Activated CD4-positive, CD25-positive, alpha-beta regulatory T cell treated with anti-CD3 and anti-CD28 coated beads, Interleukin-2, amount 50 U/mL, for 16 hours (primary cell): Measurements from ENCODE around the gene CFAP73.
A peak's percentile ranks its signal among the peaks of the same experiment; 100 is the strongest.

ENCODE experiments used
- DNase-seq: peaks from one replicate; pipeline ENCODE4 v3.0.0-alpha.2; 2020; ENCODE audit warnings: low read depth, low spot score

CFAP73 gene

DNA sequence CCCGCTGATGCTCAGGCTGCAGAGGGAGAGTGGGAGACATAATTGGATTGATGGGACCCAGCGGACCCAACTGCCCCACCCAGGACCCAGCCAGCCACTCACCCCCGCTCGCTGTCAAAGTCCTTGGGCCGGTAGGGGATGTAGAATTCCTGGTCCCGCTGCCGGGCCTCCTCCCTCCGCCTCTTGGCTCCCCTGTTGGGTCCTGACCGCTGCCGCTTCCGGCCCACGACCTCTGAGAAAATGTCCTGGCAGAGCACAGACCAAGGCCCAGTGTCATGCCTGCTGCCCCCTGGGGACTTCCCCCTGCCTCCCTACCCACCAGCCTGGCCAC is 13.5 kb downstream of the CFAP73 start:
- DNase-seq = no peak

DNA sequence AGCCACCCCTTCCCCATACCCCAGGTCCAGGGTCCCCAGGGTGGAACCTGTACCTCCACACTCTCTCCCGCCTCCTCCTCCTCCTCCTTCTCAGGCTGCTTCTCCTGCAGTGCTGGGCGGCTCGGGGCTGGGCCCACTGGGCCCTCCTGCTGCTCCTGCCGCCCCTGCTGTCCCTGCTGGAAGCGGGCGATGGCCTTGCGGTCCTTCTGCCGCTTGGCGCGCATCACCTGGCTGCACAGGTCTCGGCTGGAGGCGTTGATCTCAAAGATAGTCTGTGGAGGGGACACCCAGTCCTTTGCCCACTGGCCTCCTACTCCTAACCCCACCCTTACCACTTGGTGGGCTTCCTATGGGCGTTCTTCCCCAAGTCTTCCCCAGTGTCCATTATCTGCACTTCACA is 14.5 kb downstream of the CFAP73 start:
- no peak for DNase-seq

DNA sequence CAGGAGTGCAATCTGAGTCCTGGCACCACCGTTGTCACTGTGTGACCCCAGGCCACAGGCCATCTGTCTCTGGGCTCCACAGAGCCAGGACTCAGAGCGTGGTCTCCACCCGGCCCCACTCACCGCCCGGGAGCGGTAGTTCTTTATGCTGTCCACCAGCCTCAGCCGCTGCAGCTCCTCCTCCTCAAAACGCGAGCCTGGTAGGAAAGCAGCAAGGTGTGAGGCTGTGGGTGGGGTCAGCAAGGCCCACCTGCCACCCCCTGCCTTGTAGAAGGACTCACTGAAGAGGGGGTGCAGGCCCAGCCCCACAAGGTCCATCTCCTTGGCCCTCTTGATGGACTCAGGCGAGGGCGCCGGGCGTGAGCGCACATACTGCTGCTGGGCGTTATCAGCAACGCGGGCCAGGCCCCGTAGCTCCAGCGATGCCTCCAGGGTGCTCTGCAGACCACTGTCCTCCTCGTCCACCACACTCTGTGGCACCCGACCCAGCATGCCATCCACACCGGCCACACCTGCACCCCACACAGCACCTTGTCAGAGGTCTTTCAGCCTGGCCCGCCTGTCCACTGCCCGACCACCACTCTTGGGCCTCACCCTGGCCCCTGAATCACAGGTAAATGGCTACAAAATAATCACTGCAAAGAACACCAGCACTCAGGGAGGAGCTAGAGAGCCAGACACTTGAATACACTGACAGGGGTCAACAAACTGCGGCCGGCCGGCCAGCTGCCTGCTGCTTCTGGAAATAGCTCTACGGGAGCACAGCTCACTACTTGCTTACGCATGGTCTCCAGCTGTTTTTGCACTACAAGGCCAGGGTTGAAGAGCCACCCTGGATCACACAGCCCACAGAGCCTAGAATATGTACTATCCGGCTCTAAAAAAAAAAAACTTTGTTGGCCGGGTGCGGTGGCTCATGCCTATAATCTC is 16.3 kb downstream of the CFAP73 start:
- DNase-seq = no peak

DNA sequence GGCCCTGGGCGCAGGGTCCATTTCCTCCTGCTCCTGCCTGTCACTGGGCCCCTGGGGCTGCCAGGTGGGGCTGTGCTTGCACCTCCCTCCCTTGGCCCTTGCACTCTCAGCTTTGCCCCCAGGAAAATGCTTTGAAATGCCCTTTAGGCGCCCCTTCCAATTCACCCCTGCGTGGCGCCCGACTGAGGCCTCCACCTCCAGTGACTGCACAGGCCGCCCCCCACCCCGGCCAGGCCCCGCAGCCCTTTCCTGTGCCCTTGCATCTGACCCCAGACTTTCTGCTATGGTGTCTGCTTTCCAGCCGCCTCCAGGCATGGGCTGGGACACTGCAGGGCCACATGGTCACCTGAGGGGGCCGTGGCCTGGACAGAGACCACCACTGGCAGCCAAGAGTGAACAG is 18.3 kb downstream of the CFAP73 start:
- DNase-seq = no peak

DNA sequence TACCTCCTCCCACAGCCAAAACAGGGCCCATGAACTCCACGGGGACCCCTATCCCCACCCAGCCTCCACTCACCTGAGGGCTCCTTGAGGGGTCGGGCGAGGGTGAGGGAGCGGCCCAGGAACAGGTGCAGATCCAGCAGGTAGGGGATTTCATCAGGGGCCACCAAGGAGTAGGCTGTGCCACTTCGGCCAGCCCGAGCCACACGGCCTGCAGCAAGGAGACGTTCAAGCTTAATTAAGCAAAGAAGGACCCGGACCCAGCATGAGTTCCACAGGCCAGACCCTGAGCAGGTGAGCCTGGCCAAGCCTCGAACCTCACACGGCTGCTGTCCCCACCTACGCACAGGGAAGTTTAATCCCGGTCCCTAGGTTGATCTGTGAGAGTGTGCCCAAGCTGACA is 20.2 kb downstream of the CFAP73 start:
- no peak for DNase-seq

DNA sequence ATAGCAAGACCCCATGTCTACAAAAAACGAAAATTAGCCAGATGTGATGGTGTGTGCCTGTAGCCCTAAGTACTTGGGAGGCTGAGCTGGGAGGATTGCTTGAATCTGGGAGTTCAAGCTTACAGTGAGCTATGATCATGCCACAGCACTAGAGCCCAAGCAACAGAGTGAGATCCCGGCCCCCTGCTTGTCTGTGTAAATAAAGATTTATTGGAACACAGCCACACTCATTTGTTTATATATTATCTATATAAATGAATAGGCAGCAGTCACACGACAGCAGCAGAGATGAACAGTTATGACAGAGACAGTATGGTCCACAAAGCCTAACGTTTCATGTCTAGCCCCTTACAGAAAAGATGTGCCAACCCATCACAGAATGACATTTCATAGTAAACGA is 20.9 kb downstream of the CFAP73 start:
- no peak for DNase-seq

DNA sequence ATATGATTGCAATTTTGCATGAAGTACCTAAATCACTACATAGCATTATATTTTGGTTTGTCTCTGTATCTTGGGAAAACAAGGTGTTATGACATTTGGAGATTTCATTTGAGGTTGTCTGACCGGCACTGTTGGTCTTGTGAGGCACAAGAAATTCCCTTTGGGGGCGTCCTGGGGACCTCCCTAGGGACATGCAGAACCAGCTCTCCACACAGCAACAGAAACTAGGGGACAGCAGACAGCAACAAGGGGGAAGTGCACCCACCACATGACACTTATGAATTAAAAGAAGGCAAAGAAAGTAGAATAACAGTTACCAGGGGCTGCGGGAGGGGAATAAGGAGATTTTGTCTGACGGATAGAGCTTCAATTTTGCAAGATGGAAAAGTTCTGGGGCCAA is 21.4 kb downstream of the CFAP73 start:
- DNase-seq = no peak

DNA sequence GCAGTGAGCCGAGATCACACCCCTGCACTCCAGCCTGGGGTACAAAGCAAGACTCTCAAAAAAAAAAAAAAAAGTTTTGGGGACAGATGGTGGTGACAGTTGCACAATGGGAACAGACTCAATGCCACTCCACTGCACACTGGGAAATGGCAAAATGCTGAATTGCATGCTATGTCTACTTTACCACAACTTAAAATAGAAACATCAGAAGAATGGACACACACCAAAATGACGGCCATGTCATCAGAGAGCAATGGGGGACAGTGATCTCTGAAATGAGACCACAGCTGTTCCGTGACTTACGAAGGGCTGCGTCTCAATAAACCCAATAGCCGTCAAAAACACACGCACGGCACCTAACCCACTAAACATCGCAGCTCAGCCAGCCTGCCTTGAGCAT is 22.0 kb downstream of the CFAP73 start:
- no peak for DNase-seq

DNA sequence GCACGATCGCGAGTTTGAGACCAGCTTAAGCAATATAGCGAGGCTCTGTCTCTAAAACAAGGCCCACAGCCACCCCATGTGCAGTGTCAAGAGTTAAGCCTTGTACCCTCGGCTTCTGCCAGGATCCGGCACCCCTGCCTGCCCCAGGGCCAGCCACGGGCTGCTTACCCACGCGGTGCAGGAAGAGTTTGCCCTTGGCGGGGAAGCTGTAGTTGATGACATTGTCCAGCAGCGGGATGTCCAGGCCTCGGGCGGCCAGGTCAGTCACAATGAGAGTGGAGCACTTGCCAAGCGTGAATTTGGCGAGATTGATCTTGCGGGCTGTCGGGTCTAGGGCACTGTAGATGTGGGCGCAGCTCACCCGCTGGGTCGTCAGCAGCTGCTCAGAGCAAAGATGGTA is 22.7 kb downstream of the CFAP73 start:
- DNase-seq = no peak

DNA sequence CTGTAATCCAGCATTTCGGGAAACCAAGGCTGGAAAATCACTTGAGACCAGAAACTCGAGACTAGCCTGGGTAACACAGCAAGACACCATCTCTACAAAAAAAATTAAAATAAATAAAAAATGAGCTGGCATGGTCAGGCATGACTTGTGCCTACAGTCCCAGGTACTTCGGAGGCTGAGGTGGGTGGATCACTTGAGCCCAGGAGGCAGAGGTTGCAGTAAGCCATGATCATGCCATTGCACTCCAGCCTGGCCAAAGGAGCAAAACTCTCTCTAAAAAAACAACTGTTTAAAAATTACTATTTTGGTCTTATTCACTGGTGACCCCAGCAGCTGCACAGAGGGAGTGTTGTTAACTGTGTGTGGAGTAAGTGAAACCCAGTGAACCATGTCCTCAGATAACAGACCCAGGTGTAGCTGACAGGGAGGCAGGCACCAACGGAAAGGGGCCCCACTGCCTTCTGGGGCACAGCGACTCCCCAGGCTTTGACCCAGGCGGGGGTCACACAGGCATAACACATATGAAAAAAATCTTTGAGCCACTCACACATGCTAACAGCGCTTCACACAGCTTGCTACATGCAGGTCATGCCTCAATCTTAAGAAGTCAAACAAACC is 23.7 kb downstream of the CFAP73 start:
- no peak for DNase-seq

DNA sequence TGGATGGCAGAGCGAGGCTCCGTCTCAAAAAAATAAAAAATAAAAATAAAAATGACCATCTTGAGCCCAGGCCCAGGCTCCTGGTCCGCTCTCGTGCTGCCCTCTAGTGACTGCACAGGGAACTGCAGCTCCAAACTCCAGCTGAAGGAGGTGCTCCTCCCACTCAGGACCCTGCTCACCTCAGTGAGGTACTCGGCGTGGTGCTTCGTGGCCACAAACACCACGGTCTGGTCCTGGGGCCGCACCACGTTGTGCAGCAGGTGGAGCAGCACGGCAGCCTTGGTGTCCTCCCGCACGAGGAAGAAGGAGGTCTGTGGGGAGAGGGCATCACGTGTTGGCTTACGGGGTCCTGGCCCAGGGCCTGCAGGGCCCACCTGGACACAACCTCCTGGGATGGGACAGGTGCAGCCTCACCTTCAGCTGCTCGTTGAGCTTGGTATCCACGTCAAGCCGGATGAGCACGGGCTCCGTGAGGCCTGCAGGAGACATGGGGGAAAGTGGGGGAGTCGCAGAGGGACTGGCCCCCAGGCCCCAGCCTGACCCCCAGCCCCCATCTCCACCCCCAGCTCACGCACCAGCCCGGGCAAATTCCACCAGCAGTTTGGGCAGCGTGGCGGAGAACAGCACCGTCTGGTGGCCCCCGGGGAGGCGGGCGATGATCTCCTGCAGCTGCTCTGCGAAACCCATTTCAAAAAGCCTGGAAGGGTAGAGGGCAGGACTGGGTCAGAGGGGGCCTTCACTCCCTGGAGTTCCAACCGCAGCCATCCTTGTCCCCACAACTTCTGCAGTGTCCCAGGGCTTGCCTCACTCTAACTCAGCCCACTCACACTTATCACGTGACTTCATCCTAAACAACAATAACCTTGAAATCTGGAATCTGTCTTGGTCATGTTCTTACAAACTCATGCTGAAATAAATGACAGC is 25.2 kb downstream of the CFAP73 start:
- peak; percentile 63 for DNase-seq

DNA sequence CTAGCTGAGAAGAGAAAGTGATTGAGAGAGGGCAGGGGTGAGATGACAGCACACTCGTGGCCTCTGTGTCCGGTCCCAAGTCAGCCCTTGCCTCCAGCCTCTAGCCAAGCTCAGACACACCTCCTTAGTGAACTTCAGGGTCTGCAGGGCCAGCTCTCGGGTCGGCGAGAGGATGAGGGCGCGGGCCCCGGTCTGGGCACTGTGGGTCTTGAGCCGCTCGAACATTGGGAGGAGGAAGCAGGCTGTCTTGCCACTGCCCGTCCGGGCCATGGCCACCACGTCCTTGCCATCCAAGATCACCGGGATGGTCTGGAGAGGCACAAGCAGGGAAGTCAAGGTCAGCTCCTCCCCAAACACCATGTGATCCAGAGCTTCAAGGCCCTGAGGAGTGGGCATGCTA is 29.5 kb downstream of the CFAP73 start:
- no peak for DNase-seq

DNA sequence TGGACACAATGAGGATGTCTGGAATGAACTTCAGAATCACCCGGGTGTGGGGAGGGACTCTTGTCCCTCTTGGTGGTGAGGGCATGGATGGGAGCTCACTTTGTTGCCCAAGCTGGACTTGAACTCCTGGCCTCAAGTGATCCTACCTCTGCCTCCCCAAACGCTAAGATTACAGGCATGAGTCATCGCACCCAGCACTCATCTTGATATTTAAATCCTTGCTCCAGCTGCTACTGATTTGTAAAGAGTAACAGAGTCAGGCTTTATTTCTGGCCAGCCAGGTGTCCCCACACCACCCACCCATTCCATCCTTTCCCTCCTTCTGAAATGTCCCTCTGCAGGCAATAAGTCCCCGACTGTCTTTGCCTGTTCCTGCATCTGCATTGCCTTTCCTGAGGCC is 30.8 kb downstream of the CFAP73 start:
- DNase-seq = no peak

DNA sequence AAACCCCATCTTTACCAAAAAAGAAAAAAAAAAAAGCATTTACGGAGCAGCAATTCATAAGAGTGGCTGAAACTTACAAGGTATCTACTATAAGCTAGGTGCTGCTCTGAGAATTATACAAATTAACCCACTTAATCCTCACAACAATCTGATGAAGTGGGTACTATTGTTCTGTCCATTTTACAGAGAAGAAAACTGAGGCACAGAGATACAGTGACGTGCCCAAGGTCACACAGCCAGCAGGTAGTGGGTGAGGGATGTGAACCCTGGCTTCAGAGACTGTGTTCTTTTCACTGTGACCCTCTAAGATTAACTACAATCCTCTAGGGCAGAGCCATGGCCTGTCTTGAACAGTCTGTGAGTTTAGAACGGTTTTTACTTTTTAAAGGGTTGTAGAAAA is 32.5 kb downstream of the CFAP73 start:
- DNase-seq = no peak

DNA sequence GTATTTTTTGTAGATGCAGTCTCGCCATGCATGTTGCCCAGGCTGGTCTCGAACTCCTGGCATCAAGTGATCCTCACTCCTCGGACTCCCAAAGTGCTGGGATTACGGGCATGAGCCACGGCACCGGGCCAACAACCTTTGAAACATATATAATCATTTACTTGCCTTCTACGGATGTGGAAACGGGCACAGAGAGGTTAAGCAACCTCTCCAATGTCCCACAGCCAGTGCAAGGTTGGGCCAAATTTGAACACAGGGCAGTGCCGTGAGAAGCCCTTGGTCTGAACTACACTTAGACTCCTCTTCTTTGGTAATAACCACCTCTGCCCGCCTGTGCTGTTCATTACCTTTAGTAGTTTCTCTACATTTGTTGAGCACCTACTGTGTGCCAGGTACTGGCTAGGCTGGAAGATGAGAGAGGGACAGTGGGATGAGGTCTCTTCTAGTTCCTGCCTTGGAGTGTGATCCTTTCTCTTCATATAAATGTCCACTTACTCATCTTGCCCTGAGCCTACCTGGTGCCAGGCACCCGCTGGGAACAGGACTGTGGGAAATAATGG is 33.6 kb downstream of the CFAP73 start:
- DNase-seq = no peak

DNA sequence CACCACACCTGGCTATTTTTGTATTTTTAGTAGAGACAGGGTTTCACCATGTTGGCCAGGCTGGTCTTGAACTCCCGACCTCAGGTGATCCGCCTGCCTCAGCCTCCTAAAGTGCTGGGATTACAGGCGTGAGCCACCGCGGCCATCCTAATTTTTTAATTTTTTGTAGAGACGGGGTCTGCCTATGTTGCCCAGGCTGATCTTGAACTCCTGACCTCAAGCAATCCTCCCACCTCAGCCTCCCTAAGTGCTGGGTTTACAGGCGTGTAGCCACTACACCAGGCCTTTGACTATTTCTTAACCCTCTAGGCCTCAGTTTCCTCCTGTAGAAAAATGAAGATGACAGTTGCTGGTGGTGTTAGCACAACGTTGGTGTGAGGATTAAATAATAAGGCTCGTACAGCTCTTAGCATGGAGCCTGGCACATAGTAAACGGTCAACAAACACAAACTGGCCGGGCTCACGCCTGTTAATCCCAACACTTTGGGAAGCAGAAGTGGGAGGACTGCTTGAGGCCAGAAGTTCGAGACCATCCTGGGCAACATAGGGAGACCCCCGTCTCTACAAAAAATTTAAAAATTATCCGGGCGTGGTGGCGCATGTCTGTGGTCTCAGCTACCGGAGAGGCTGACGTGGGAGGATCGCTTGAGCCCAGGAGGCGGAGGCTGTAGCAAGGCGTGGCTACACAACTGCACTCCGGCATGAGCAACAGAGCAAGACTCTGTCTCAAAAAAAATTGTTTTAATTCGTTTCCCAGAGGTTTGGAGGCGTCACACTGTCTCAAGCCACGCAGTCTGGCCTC is 34.8 kb downstream of the CFAP73 start:
- DNase-seq = no peak

DNA sequence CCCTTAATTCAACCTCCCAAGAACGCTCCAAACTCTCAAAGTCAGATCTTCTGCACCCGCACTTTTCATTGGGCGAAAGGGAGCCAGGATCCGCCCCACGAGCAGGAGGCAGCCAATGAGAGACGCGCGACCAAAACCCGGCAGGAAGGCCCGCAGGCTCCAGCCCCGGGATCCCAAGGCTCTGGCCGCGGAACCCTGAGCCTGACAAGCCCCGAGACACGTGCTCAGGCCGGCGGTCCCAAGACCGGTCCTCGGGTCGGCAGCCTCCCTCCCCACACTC is 35.3 kb downstream of the CFAP73 start:
- peak; percentile 72 for DNase-seq

DNA sequence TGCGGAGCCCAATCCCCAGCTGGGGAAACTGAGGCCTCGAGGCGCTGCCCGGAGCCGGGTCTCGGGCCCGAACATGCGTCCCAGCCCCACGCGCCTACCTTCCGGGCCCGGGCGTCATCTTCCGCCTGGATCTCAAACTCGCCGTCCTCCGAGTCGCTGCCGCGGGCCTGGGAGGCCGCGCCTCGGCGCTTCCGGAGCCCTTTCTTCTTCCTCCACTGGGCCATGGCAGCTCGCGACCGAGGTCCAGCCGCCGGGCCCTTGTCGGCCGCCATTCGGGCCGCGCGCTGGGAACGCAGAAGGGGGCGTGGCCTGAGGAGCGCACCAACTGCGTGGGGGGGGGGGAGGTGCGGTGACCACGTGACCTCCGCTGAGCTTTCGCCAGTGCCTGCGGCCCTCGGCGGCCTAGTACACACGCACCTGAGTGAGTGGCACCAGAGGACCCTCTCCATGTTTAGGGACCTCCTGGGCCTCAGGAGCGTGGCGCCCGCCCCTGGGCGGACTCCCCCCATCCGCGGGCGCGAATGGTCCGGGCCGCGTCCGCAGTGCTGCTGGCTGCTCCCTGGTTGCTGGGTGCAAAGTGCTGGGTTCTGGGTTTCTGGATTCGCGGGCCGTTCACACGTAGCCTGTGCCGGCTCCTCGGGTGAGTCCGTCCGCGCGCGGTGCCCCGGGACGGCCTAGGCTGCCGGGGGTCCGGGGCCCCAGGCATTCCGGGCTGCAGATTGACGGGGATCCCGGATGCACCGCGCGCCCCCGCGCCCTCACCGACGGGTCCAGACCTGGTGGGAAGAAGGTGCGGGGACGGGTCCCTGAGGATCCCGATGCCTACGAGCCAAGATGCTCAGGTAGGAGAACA is 35.9 kb downstream of the CFAP73 start, which contains the start of the genes DDX54 and RITA1:
TSS of gene DDX54 (minus strand) at position 299 of the 853 bp plus-strand sequence. CDS start at position 272, 27 bp downstream.
TSS of gene RITA1 (plus strand) at position 542 of the 853 bp plus-strand sequence. CDS start 1,026 bp downstream, outside the sequence.
- DNase-seq = peak; percentile 65

DNA sequence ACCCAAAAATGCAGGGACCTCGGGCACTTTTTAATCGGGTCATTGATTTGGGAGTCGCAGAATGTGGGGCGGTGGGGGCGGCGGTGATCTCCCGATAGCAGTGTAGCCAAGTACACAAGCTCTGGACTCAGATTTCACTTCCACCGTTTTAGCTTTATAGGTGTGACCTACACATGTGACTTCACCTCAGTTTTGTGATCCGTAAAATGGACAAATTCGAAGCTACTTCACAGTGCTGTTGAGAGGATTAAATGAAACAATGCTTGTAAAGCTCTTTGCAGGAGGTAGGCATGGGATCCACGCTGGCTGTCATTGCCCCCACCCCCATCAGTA is 36.5 kb downstream of the CFAP73 start:
- no peak for DNase-seq

DNA sequence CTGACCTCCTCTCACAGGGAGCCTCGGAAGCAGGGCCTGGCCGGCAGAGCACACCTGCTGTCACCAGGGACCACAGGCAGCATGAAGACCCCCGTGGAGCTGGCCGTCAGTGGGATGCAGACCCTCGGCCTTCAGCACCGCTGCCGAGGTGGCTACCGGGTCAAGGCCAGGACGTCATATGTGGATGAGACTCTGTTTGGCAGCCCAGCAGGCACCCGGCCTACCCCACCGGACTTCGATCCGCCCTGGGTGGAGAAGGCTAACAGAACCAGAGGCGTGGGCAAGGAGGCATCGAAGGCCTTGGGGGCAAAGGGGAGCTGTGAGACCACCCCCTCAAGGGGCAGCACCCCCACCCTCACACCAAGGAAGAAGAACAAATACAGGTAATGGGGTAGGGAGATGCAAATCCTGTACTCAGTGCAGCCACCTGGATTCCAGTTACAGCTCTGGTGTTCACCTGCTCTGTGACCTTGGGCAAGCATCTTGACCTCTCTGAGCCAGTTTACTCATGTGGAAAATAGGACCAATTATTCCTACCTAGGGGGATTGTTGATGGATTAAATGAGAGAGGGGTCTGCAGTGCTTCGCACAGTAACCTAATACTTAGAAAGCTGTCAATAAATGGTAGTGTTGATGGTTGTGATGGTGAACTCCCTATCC is 37.3 kb downstream of the CFAP73 start:
- DNase-seq = no peak
